Measurements from ENCODE around the gene EIF4B.

EIF4B gene

DNA sequence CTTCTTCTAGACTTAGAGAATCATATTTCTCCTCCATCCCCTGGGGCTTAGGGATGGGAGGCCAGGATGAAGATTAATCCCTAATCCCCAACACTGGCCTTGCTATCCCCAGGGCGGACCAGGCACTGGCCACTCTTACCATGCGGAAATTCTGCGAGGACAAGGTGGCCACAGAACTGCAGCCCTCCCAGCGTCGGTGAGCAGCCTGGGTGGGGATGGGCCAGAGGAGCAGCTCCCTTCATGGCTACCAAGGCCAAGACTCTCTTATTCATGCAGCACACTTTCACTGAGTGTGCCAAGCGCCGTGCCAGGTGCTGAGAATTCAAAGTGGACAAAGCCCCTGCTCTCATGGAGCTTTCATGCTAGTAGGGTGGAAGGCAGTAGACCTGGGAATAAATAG, 50.6 kb downstream of the EIF4B start:
- TF ChIP-seq, protein P1, sequence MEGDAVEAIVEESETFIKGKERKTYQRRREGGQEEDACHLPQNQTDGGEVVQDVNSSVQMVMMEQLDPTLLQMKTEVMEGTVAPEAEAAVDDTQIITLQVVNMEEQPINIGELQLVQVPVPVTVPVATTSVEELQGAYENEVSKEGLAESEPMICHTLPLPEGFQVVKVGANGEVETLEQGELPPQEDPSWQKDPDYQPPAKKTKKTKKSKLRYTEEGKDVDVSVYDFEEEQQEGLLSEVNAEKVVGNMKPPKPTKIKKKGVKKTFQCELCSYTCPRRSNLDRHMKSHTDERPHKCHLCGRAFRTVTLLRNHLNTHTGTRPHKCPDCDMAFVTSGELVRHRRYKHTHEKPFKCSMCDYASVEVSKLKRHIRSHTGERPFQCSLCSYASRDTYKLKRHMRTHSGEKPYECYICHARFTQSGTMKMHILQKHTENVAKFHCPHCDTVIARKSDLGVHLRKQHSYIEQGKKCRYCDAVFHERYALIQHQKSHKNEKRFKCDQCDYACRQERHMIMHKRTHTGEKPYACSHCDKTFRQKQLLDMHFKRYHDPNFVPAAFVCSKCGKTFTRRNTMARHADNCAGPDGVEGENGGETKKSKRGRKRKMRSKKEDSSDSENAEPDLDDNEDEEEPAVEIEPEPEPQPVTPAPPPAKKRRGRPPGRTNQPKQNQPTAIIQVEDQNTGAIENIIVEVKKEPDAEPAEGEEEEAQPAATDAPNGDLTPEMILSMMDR (conservative IDR thresholded peaks at IDR 0.05; ENCODE audit: low read depth) = no peak
- ChIA-PET POLR2A (ENCODE audit: low non-redundant PET) (no interaction called here), CTCF (interaction anchor here (1.1 kb wide), 1 partner anchor 9 kb away, joined by 4 read pairs; no protein-coding TSS in a partner anchor)
- DNase-seq (ENCODE audit: low spot score) = no peak
- peak overlapping the region; percentile 97 for H3K27ac ChIP-seq

DNA sequence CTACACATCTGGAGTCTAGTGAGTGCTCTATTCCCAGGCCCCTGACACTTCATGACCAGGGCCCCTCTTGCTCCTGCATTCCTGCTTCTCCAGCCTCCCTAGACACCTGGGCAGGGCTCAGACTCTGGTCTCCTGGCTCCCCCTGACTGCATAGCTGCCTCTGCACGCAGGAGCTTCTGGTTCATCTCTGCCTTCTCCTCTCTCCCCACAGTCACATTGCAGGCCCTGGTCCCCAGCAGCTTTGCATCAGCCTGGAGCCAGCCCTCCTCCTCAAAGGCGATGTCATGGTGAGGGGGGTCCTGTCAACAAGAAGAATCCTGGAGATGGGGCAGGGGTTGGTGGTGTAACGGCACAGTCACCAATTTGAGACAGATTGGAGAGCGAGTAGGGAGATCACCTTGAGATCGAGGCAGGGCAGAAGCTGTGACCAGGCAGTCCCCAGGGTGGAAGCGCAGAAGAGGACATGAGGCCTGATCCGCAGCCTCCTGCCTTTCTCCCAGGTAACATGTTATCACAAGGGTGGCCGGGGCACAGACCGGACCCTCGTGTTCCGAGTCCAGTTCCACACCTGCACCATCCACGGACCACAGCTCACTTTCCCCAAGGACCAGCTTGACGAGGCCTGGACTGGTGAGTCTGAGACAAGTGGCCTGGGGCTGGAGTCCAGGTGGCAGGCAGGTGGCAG, 51.7 kb downstream of the EIF4B start:
- ChIA-PET POLR2A (ENCODE audit: low non-redundant PET) (no interaction called here), CTCF (interaction anchor here (0.6 to 1.1 kb wide), 3 partner anchors 8 to 208 kb away, joined by 3 to 4 read pairs (median 3); no protein-coding TSS in a partner anchor)
- H3K27ac ChIP-seq = peak overlapping the region; percentile 97
- no peak for DNase-seq (ENCODE audit: low spot score)
- TF ChIP-seq, protein P1 (conservative IDR thresholded peaks at IDR 0.05; ENCODE audit: low read depth) = no peak

DNA sequence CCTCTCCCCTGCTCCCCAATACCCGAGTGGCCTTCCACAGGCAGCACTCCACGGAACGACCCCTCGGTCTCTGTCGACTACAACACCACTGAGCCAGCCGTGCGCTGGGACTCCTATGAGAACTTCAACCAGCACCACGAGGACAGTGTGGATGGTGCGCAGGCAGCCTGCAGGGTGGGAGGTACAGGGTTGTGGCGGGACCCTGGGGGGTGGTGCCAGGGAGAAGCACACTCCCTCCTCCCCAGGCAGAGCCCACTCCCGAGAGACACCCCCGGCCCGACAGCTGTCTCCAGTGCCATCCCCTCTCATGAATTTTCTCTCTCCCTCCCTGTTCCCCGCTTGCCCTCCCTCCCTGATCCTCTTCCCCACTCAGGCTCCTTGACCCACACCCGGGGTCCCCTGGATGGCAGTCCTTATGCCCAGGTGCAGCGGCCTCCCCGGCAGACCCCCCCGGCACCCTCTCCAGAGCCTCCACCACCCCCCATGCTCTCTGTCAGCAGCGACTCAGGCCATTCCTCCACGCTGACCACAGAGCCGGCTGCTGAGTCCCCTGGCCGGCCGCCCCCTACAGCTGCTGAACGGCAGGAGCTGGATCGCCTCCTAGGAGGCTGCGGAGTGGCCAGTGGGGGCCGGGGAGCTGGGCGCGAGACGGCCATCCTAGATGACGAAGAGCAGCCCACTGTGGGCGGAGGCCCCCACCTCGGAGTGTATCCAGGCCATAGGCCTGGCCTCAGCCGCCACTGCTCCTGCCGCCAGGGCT, 52.6 kb downstream of the EIF4B start:
- peak overlapping the region; percentile 97 for H3K27ac ChIP-seq
- TF ChIP-seq, protein P1 (conservative IDR thresholded peaks at IDR 0.05; ENCODE audit: low read depth) = no peak
- CTCF ChIA-PET = interaction anchor here (0.7 to 0.9 kb wide), 2 partner anchors 40 to 526 kb away, joined by 3 read pairs; no protein-coding TSS in a partner anchor
- no peak for DNase-seq (ENCODE audit: low spot score)
- POLR2A ChIA-PET (ENCODE audit: low non-redundant PET) = no interaction called here

DNA sequence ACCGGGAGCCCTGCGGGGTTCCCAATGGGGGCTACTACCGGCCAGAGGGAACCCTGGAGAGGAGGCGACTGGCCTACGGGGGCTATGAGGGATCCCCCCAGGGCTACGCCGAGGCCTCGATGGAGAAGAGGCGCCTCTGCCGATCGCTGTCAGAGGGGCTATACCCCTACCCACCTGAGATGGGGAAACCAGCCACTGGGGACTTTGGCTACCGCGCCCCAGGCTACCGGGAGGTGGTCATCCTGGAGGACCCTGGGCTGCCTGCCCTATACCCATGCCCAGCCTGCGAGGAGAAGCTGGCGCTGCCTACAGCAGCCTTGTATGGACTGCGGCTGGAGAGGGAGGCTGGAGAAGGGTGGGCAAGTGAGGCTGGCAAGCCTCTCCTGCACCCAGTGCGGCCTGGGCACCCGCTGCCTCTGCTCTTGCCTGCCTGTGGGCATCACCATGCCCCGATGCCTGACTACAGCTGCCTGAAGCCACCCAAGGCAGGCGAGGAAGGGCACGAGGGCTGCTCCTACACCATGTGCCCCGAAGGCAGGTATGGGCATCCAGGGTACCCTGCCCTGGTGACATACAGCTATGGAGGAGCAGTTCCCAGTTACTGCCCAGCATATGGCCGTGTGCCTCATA, 53.3 kb downstream of the EIF4B start:
- CTCF ChIA-PET = interaction anchor here (0.9 kb wide), 1 partner anchor 39 kb away, joined by 3 read pairs; no protein-coding TSS in a partner anchor
- no peak for DNase-seq (ENCODE audit: low spot score)
- TF ChIP-seq, protein P1 (conservative IDR thresholded peaks at IDR 0.05; ENCODE audit: low read depth) = no peak
- peak overlapping the region; percentile 97 for H3K27ac ChIP-seq
- POLR2A ChIA-PET (ENCODE audit: low non-redundant PET) = no interaction called here

DNA sequence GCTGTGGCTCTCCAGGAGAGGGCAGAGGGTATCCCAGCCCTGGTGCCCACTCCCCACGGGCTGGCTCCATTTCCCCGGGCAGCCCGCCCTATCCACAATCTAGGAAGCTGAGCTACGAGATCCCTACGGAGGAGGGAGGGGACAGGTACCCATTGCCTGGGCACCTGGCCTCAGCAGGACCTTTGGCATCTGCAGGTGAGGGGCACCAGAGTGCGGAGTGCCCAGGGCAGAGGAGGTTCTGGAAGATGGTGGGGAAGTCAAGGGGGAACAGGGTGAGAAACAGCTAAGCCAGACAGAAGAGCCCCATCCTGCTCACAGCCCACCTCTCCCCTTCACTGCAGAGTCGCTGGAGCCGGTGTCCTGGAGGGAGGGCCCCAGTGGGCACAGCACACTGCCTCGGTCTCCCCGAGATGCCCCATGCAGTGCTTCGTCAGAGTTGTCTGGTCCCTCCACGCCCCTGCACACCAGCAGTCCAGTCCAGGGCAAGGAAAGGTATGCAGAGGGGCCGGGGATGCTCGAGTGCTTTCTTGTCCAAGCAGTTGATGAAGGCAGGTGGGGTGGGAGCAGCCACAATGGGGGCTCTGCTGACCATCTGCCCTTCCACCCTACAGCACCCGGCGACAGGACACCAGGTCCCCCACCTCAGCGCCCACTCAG, 53.9 kb downstream of the EIF4B start:
- TF ChIP-seq, protein P1 (conservative IDR thresholded peaks at IDR 0.05; ENCODE audit: low read depth) = no peak
- no peak for DNase-seq (ENCODE audit: low spot score)
- ChIA-PET POLR2A (ENCODE audit: low non-redundant PET) (no interaction called here), CTCF (interaction anchor here (1.0 to 2.5 kb wide), 2 partner anchors 11 to 39 kb away, joined by 3 to 18 read pairs; no protein-coding TSS in a partner anchor)
- peak overlapping the region; percentile 97 for H3K27ac ChIP-seq

Measured in RWPE1 (cell line).